DND-41 (cell line): ENCODE measurements around the gene HSD17B2.
"Not testable (repeated sequence)": the region's sequence is repeated elsewhere in the genome, so short reads cannot be mapped to it uniquely, and the experiment has no call there.

Experiments
- ATAC-seq: fragments of 200-7000 bp; cut with Tn5 transposase; 3 replicates; pipeline ENCODE4 v1.9.1; 2021; ENCODE audit warnings: low read depth; ENCODE audit not compliant: insufficient read depth
- DNase-seq: peaks from one replicate; pipeline ENCODE4 v3.0.0-alpha.2; 2020
- H2AFZ ChIP-seq: 2 replicates; pipeline ENCODE4 v1.6.0; 2012; ENCODE audit warnings: low read depth, low read length
- H3K27ac ChIP-seq: 2 replicates; pipeline ENCODE4 v1.5.1; 2012; ENCODE audit warnings: low read length, inconsistent platforms
- H3K27me3 ChIP-seq: fragments of 200-600 bp; sonication (generic); 2 replicates; pipeline ENCODE4 v1.6.0; 2012; ENCODE audit warnings: low read length, mild to moderate bottlenecking, inconsistent platforms; ENCODE audit not compliant: insufficient read depth, poor library complexity
- H3K36me3 ChIP-seq: 2 replicates; pipeline ENCODE4 v1.5.1; 2012; ENCODE audit warnings: low read length, inconsistent platforms; ENCODE audit not compliant: insufficient read depth
- H3K4me1 ChIP-seq: 2 replicates; pipeline ENCODE4 v1.5.1; 2012; ENCODE audit warnings: mild to moderate bottlenecking, low read length; ENCODE audit not compliant: insufficient read depth
- H3K4me2 ChIP-seq: 2 replicates; pipeline ENCODE4 v1.6.0; 2012; ENCODE audit warnings: mild to moderate bottlenecking, moderate library complexity, low read length, inconsistent platforms; ENCODE audit not compliant: insufficient read depth
- H3K4me3 ChIP-seq, 2 experiments: fragments of 200-600 bp in 1 of 2; shearing (Covaris generic) in 1 of 2; 2 replicates each; pipeline ENCODE4 v1.5.1; 2012 to 2016; ENCODE audit warnings: inconsistent platforms in 2 of 2, low read length in 2 of 2, mild to moderate bottlenecking in 2 of 2, low read depth in 1 of 2, moderate library complexity in 1 of 2
- H3K79me2 ChIP-seq: 2 replicates; pipeline ENCODE4 v1.6.0; 2012; ENCODE audit warnings: low read length, inconsistent platforms; ENCODE audit not compliant: insufficient read depth
- H3K9ac ChIP-seq: 2 replicates; pipeline ENCODE4 v1.6.0; 2012; ENCODE audit warnings: low read depth, mild to moderate bottlenecking, inconsistent platforms, low read length, moderate library complexity
- H3K9me3 ChIP-seq: 2 replicates; pipeline ENCODE4 v1.5.1; 2012; ENCODE audit warnings: low read length, moderate library complexity, mild to moderate bottlenecking, inconsistent platforms; ENCODE audit not compliant: insufficient read depth, severe bottlenecking
- H4K20me1 ChIP-seq: 2 replicates; pipeline ENCODE4 v1.6.0; 2012; ENCODE audit warnings: low read length; ENCODE audit not compliant: insufficient read depth
- EZH2 ChIP-seq: IDR thresholded peaks from 3 replicates; pipeline ENCODE4 v1.6.1; 2012; ENCODE audit warnings: borderline replicate concordance, low read depth, mild to moderate bottlenecking, moderate library complexity, low read length, inconsistent platforms; ENCODE audit not compliant: severe bottlenecking
- TF ChIP-seq, protein P1 (sequence below): IDR thresholded peaks from 2 replicates; pipeline ENCODE4 v1.5.1; 2012; ENCODE audit warnings: borderline replicate concordance, low read length, moderate library complexity, mild to moderate bottlenecking; ENCODE audit not compliant: poor library complexity, severe bottlenecking; ENCODE audit errors: extremely low read depth

Gene HSD17B2

DNA sequence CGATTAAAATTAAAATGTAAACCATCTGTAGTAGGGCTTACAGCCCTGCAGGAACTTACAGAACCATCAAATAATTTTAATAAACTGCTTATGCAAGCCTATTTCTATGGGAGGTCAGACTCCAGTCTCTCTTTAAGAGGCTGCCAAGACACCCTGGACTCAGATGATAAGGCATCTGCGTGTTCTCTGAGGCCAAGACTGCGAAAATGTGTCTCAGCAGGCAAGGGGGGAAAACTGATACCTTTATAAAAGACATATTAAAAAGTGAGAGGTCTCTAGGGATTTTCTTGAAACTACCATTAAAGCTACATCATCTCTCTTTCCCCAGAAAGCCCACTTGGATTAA, 102.7 kb downstream of the HSD17B2 start:
- Histone ChIP-seq H2AFZ (no peak overlapping the region), H3K4me1 (peaks cover 53% of the 10 kb centered on the region), H3K4me2 (peak overlapping the region; percentile 58), H4K20me1 (no peaks in the 10 kb centered on the region), H3K4me3 (0 out of 4 replicates have a peak overlapping the region, but pooled peaks of 1 of the 2 experiments have one; percentile 53), H3K36me3 (peaks cover 18% of the 10 kb centered on the region; the same call in 1 of the 2 replicates), H3K9ac (no peak overlapping the region), H3K27ac (no peak overlapping the region; the same call in 1 of the 2 replicates), H3K79me2 (peaks cover 15% of the 10 kb centered on the region), H3K9me3 (no peaks in the 10 kb centered on the region), H3K27me3 (no peaks in the 10 kb centered on the region)
- TF ChIP-seq EZH2, result no peak
- TF ChIP-seq, protein P1, sequence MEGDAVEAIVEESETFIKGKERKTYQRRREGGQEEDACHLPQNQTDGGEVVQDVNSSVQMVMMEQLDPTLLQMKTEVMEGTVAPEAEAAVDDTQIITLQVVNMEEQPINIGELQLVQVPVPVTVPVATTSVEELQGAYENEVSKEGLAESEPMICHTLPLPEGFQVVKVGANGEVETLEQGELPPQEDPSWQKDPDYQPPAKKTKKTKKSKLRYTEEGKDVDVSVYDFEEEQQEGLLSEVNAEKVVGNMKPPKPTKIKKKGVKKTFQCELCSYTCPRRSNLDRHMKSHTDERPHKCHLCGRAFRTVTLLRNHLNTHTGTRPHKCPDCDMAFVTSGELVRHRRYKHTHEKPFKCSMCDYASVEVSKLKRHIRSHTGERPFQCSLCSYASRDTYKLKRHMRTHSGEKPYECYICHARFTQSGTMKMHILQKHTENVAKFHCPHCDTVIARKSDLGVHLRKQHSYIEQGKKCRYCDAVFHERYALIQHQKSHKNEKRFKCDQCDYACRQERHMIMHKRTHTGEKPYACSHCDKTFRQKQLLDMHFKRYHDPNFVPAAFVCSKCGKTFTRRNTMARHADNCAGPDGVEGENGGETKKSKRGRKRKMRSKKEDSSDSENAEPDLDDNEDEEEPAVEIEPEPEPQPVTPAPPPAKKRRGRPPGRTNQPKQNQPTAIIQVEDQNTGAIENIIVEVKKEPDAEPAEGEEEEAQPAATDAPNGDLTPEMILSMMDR, result no peak
- no peak for DNase-seq
- no peak for ATAC-seq

DNA sequence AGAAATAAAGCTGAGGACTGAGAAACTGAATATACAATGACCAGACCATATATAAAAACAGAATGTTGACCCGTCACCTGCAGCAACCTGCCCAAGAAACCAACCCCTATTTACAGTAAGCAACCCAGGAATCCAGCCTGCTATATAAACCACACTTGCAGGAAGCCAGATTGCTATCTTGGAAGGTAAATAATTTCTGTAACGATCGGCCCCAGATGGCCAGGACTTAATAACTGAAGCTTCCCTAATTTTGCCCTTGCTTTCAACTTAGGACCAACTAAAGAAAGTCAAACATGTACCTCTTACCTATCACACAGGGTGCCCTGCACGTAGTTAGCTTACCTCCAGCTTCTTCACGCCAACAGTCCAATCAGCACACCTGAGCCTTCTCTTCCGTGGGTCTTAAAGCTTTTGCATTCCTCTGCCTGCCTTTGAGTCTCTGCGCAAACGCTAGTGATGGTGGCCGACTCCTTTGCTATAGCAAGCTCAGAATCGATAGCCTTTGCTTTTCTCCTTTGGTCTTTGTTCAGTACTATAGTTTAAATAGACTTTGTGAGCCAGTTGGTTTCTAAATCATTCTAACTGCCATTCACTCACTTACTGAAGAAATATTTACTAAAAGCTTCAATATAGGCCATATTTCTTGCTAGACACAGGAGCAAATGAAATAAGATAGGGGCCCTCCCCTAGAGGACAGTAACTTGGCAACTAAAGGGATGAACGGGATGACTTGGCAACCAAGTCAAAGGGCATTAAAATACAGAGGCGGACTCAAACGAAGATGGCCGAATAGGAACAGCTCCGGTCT, 103.6 kb downstream of the HSD17B2 start:
- peak overlapping the region; percentile 65 for H3K27ac ChIP-seq
- peaks cover 18% of the 10 kb centered on the region; the same call in 1 of the 2 replicates for H3K36me3 ChIP-seq
- ATAC-seq (peak; percentile 75), DNase-seq (peak; percentile 19)
- H3K79me2 ChIP-seq, result peaks cover 15% of the 10 kb centered on the region
- peaks cover 48% of the 10 kb centered on the region for H3K4me1 ChIP-seq
- TF ChIP-seq, protein P1, result no peak
- no peak for TF ChIP-seq EZH2
- no peaks in the 10 kb centered on the region for H4K20me1 ChIP-seq
- H3K9ac ChIP-seq, result peak overlapping the region; percentile 43
- H2AFZ ChIP-seq, result peak overlapping the region; percentile 48
- peak overlapping the region; percentile 58 for H3K4me2 ChIP-seq
- H3K4me3 ChIP-seq, result peak overlapping the region; percentile 1 to 53; a peak in 3 of 4 replicates
- H3K27me3 ChIP-seq, result no peaks in the 10 kb centered on the region
- H3K9me3 ChIP-seq, result no peaks in the 10 kb centered on the region

DNA sequence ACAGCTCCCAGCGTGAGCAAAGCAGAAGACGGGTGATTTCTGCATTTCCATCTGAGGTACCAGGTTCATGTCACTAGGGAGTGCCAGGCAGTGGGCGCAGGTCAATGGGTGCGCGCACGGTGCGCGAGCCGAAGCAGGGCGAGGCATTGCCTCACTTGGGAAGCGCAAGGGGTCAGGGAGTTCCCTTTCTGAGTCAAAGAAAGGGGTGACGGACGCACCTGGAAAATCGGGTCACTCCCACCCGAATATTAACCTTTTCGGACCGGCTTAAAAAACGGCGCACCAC, 104.2 kb downstream of the HSD17B2 start:
- peak overlapping the region; percentile 43 for H3K9ac ChIP-seq
- peaks cover 15% of the 10 kb centered on the region for H3K79me2 ChIP-seq
- peaks cover 43% of the 10 kb centered on the region for H3K4me1 ChIP-seq
- not testable (repeated sequence) for DNase-seq, H3K27me3 ChIP-seq, H4K20me1 ChIP-seq, H3K9me3 ChIP-seq, ATAC-seq
- H3K27ac ChIP-seq, result peak overlapping the region; percentile 65
- peak overlapping the region; percentile 58 for H3K4me2 ChIP-seq
- H3K36me3 ChIP-seq, result peaks cover 18% of the 10 kb centered on the region; the same call in 1 of the 2 replicates
- H3K4me3 ChIP-seq, result peak overlapping the region in 1 of 2 experiments; percentile 53; a peak in 2 of 4 replicates
- H2AFZ ChIP-seq, result peak overlapping the region; percentile 48

DNA sequence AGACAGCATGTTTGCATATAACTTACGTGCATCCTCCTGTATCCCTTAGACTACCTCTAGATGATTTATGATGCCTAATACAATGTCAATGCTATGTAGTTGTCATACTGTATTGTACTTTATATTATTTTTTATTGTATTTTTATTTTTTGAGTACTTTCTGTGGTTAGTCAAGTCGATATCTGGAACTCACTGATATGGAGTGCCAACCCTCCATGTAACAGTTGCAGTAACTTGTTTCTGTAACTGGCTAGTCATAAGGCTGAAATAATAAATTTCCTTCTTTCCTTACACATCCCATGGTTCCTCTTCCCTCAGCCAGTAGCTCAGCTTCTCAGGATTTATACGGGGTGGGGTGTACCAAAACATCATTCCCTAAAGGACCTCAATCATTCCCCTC, 111.5 kb downstream of the HSD17B2 start:
- no peak for DNase-seq

More for the DNA sequence above, 111.5 kb downstream of the HSD17B2 start:
- no peak for ATAC-seq
- H3K4me1 ChIP-seq, result no peaks in the 10 kb centered on the region
- H3K9me3 ChIP-seq, result no peaks in the 10 kb centered on the region
- no peak overlapping the region for H3K4me2 ChIP-seq
- no peaks in the 10 kb centered on the region for H4K20me1 ChIP-seq
- H3K9ac ChIP-seq, result no peak overlapping the region
- H3K27me3 ChIP-seq, result no peaks in the 10 kb centered on the region
- H3K4me3 ChIP-seq, result no peak overlapping the region
- no peak overlapping the region for H3K27ac ChIP-seq
- no peaks in the 10 kb centered on the region for H3K79me2 ChIP-seq
- peaks cover 57% of the 10 kb centered on the region for H3K36me3 ChIP-seq
- no peak overlapping the region for H2AFZ ChIP-seq
- TF ChIP-seq EZH2, result no peak
- TF ChIP-seq, protein P1, result no peak
